Measurements from ENCODE around the gene RSPRY1.
A peak's percentile ranks its signal among the peaks of the same experiment; 100 is the strongest.
"Not testable (repeated sequence)": the region's sequence is repeated elsewhere in the genome, so short reads cannot be mapped to it uniquely, and the experiment has no call there.

The RSPRY1 gene

GRCh38 chr16:57271867-57272495 is 85.9 kb downstream of the RSPRY1 start:
- no peak for DNase-seq (ENCODE audit: low spot score)

GRCh38 chr16:57273359-57273758 is 87.2 kb downstream of the RSPRY1 start:
- no peak for DNase-seq (ENCODE audit: low spot score)

- DNase-seq (ENCODE audit: low spot score): no peak
Observed at GRCh38 chr16:57273826-57274225, 87.7 kb downstream of the RSPRY1 start.

- not testable (repeated sequence) for DNase-seq (ENCODE audit: low spot score)
Observed at GRCh38 chr16:57275946-57276345, 89.8 kb downstream of the RSPRY1 start.

- DNase-seq (ENCODE audit: low spot score): no peak
Observed at GRCh38 chr16:57276596-57276995, 90.5 kb downstream of the RSPRY1 start.

- no peak for DNase-seq (ENCODE audit: low spot score)
Observed at GRCh38 chr16:57277586-57277985, 91.5 kb downstream of the RSPRY1 start.

- no peak for DNase-seq (ENCODE audit: low spot score)
Observed at GRCh38 chr16:57278494-57278893, 92.4 kb downstream of the RSPRY1 start.

- no peak for DNase-seq (ENCODE audit: low spot score)
Observed at GRCh38 chr16:57279780-57280638, 93.9 kb downstream of the RSPRY1 start.

GRCh38 chr16:57281791-57282190 is 95.7 kb downstream of the RSPRY1 start:
- DNase-seq (ENCODE audit: low spot score): no peak

- no peak for DNase-seq (ENCODE audit: low spot score)
Observed at GRCh38 chr16:57282510-57283213, 96.5 kb downstream of the RSPRY1 start.

GRCh38 chr16:57283214-57283958 is 97.3 kb downstream of the RSPRY1 start:
- DNase-seq (ENCODE audit: low spot score): no peak

GRCh38 chr16:57283959-57284208 is 97.8 kb downstream of the RSPRY1 start:
- DNase-seq (ENCODE audit: low spot score): no peak

- DNase-seq (ENCODE audit: low spot score): peak; percentile 84
Observed at GRCh38 chr16:57284209-57284951, 98.3 kb downstream of the RSPRY1 start, which contains the start of gene PLLP. Gene PLLP, minus strand, starts transcription at chr16:57284672. Its CDS starts 132 bp downstream, at chr16:57284540.

- no peak for DNase-seq (ENCODE audit: low spot score)
Observed at GRCh38 chr16:57284952-57285363, 98.8 kb downstream of the RSPRY1 start.

GRCh38 chr16:57285379-57285778 is 99.2 kb downstream of the RSPRY1 start:
- DNase-seq (ENCODE audit: low spot score): no peak

- DNase-seq (ENCODE audit: low spot score): no peak
Observed at GRCh38 chr16:57289391-57290257, 103.5 kb downstream of the RSPRY1 start.
